K562 (cell line): ENCODE data around the gene PCDH1. TPM values are rescaled to one million over a fixed set of nuclear protein-coding genes. Genes with fewer than 3 reads are reported as not detected.

ENCODE experiments used
- ATAC-seq: fragments of 200-7000 bp; cut with Tn5 transposase; 3 replicates; pipeline ENCODE4 v1.9.1; 2020; ENCODE audit warnings: moderate library complexity
- BruUV-seq: library from RNA; stranded (reverse); fragments of 400-500 nt; replicated peaks from 2 replicates; lab custom pipeline; 2021; lab: Mats Ljungman, UMichigan
- CTCF ChIA-PET: fragments of 300-600 bp; formaldehyde crosslinking; extraction: SDS; loops from one replicate; lab custom pipeline; 2021; ENCODE audit warnings: low intra/inter-chr PET ratio; lab: Yijun Ruan, JAX
- POLR2A ChIA-PET: fragments of 300-600, 350-650 bp; sonication (Branson Sonifier 250); formaldehyde crosslinking; extraction: SDS; loops from one replicate; lab custom pipeline; 2021; ENCODE audit warnings: antibody characterized with exemption, inconsistent platforms; lab: Yijun Ruan, JAX
- DNase-seq, 4 experiments: peaks; one replicate each; pipeline versions ENCODE4 v3.0.0 to v3.0.0-alpha.2; 2011 to 2018; ENCODE audit warnings: low spot score in 3 of 4, mixed read lengths in 3 of 4; ENCODE audit errors: extremely low read depth in 1 of 4
- FAIRE-seq: peaks from 2 replicates; lab custom pipeline; 2011; peaks lifted over from hg19 to GRCh38; lab: Jason Lieb, UNC
- H2AFZ ChIP-seq: 2 replicates; pipeline ENCODE4 v1.6.0; 2011; ENCODE audit warnings: low read depth, low read length, control low read depth, inconsistent platforms
- H3K27ac ChIP-seq: fragments of 200-600 bp; 3 replicates; pipeline ENCODE4 v1.8.0; 2011; ENCODE audit warnings: low read depth, mild to moderate bottlenecking, control low read depth, inconsistent platforms, low read length, moderate library complexity, mixed read lengths; ENCODE audit errors: extremely low read depth
- H3K27me3 ChIP-seq, 2 experiments: fragments of 300-600 bp in 1 of 2; 2 replicates in 1 of 2; 3 replicates in 1 of 2; pipeline versions ENCODE4 v1.6.0 to v1.8.0; 2011; ENCODE audit warnings: inconsistent platforms in 2 of 2, low read length in 2 of 2, mild to moderate bottlenecking in 1 of 2, mixed read lengths in 1 of 2, moderate library complexity in 1 of 2; ENCODE audit not compliant: control insufficient read depth in 2 of 2, insufficient read depth in 2 of 2
- H3K36me3 ChIP-seq: fragments of 300-600 bp; 3 replicates; pipeline ENCODE4 v1.8.0; 2011; ENCODE audit warnings: mild to moderate bottlenecking, low read length, inconsistent platforms; ENCODE audit not compliant: control insufficient read depth, insufficient read depth
- H3K4me1 ChIP-seq, 2 experiments: fragments of 200-600 bp in 1 of 2; replicated peaks in 1 of 2; 2 replicates in 1 of 2; 3 replicates in 1 of 2; pipeline versions ENCODE4 v1.5.1 to v1.8.0; 2011; ENCODE audit warnings: inconsistent platforms in 2 of 2, low read length in 2 of 2, mild to moderate bottlenecking in 1 of 2, mixed read lengths in 1 of 2, moderate library complexity in 1 of 2; ENCODE audit not compliant: control insufficient read depth in 2 of 2, insufficient read depth in 2 of 2
- H3K4me2 ChIP-seq: 2 replicates; pipeline ENCODE4 v1.6.1; 2011; ENCODE audit warnings: low read length, control low read depth, inconsistent platforms, mixed read lengths; ENCODE audit not compliant: insufficient read depth
- H3K4me3 ChIP-seq: fragments of 200-600 bp; sonication (generic), shearing (Covaris generic); 2 replicates; pipeline ENCODE4 v1.5.1; 2016; ENCODE audit warnings: control low read depth, inconsistent platforms
- H3K79me2 ChIP-seq: fragments of 200-600 bp; 3 replicates; pipeline ENCODE4 v1.8.0; 2011; ENCODE audit warnings: low read length, inconsistent platforms; ENCODE audit not compliant: control insufficient read depth, insufficient read depth
- H3K9ac ChIP-seq, 2 experiments: 2 replicates each; pipeline versions ENCODE4 v1.6.0 to v1.6.1; 2011; ENCODE audit warnings: low read depth in 2 of 2, low read length in 2 of 2, control low read depth in 1 of 2, inconsistent platforms in 1 of 2, mild to moderate bottlenecking in 1 of 2, mixed read lengths in 1 of 2; ENCODE audit not compliant: insufficient read depth in 1 of 2
- H3K9me1 ChIP-seq: one replicate; pipeline ENCODE4 v1.6.0; 2011; ENCODE audit warnings: inconsistent platforms, mild to moderate bottlenecking, low read length, moderate library complexity; ENCODE audit not compliant: control insufficient read depth, insufficient read depth
- H3K9me3 ChIP-seq: replicated peaks from 2 replicates; pipeline ENCODE4 v1.5.1; 2011; ENCODE audit warnings: low read depth, low read length, inconsistent platforms; ENCODE audit not compliant: control insufficient read depth, insufficient read depth
- H4K20me1 ChIP-seq: replicated peaks from 2 replicates; pipeline ENCODE4 v1.6.1; 2011; ENCODE audit warnings: low read length, inconsistent platforms, mixed read lengths; ENCODE audit not compliant: control insufficient read depth, insufficient read depth
- ARID1B ChIP-seq: fragments of 450-650 bp; IDR thresholded peaks from 2 replicates; pipeline ENCODE4 v1.6.1; 2016; ENCODE audit warnings: antibody characterized with exemption, mild to moderate bottlenecking, inconsistent platforms
- CBFA2T3 ChIP-seq: fragments of 450-650 bp; IDR thresholded peaks from 2 replicates; pipeline ENCODE4 v1.6.1; 2017
- CREM ChIP-seq: IDR thresholded peaks from 2 replicates; pipeline ENCODE4 v1.6.1; 2014; ENCODE audit warnings: antibody characterized with exemption, low read depth
- DPF2 ChIP-seq: fragments of 450-650 bp; IDR thresholded peaks from 2 replicates; pipeline ENCODE4 v1.6.1; 2016
- EP300 ChIP-seq: IDR thresholded peaks from 2 replicates; pipeline ENCODE4 v1.6.1; 2012; ENCODE audit warnings: low read length, improper control_type of control experiment
- FOXA3 ChIP-seq, 2 experiments: fragments of 450-650 bp in 1 of 2; sonication (generic) in 1 of 2; formaldehyde crosslinking; IDR thresholded peaks in 1 of 2; conservative IDR thresholded peaks in 1 of 2; 2 replicates each; pipeline versions ENCODE4 v1.4.0 to v1.8.0; 2020 to 2022; ENCODE audit warnings: mild to moderate bottlenecking in 2 of 2, missing genetic modification reagents in 1 of 2
- GTF2A2 ChIP-seq: IDR thresholded peaks from 2 replicates; pipeline ENCODE4 v1.6.1; 2016; ENCODE audit warnings: mild to moderate bottlenecking, missing genetic modification characterization, missing compliant biosample characterization
- HMBOX1 ChIP-seq: sonication (generic); IDR thresholded peaks from 2 replicates; pipeline ENCODE4 v1.6.1; 2016
- PRDM10 ChIP-seq: fragments of 450-650 bp; IDR thresholded peaks from 2 replicates; pipeline ENCODE4 v1.6.1; 2018; ENCODE audit not compliant: partially characterized antibody
- RCOR1 ChIP-seq, 2 experiments: IDR thresholded peaks; 2 replicates each; pipeline ENCODE4 v1.6.1; 2012; ENCODE audit warnings: low read depth in 2 of 2, low read length in 2 of 2, borderline replicate concordance in 1 of 2, improper control_type of control experiment in 1 of 2
- THAP12 ChIP-seq: fragments of 250-450 bp; sonication (Bioruptor Pico); IDR thresholded peaks from 2 replicates; pipeline ENCODE4 v1.9.0; 2021; ENCODE audit warnings: mild to moderate bottlenecking, inconsistent platforms
- ZNF717 ChIP-seq: fragments of 250-450 bp; sonication (Bioruptor Pico); IDR thresholded peaks from 2 replicates; pipeline ENCODE4 v1.5.0; 2021
- WGBS: fragments of 100-300 bp; shearing (Covaris generic); methylation state at CpG from one replicate; pipeline ENCODE4 v1.1.6; 2016; ENCODE audit warnings: low coverage, mixed read lengths; ENCODE audit not compliant: insufficient coverage; ENCODE audit errors: missing lambda C conversion rate; 5-methylcytosine and 5-hydroxymethylcytosine counted together
- in situ Hi-C: fragments of 300-500 bp; cut with MboI; formaldehyde crosslinking; loops from 4 replicates; pipeline ENCODE4 v1.15.0; 2018; ENCODE audit warnings: inconsistent platforms, mixed read lengths
- intact Hi-C: fragments of 100-400 bp; cut with micrococcal nuclease; formaldehyde crosslinking; loops from 2 replicates; pipeline ENCODE4 v1.14.2; 2022
- polyA plus RNA-seq, 8 experiments: library from polyadenylated mRNA; depleted of rRNA in 4 of 8; stranded (reverse) in 5 of 8; unstranded in 3 of 8; fragments of >200 nt; fragmentation: Nextera tagmentation in 2 of 8; fragmentation: Illumina TruSeq in 1 of 8; extraction: Ambion mirVana in 2 of 8; extraction: Trizol in 1 of 8; gene quantifications; 2 replicates each; pipeline versions ENCODE4 v1.2.1 to v1.2.3, GENCODE V29; 2011 to 2014; ENCODE audit warnings: inconsistent platforms in 1 of 8, missing spikeins in 1 of 8
- total RNA-seq, 7 experiments: library from RNA; depleted of rRNA in 6 of 7; stranded (reverse); fragments of >200 nt in 6 of 7; fragmentation: Illumina TruSeq in 2 of 7; extraction: Trizol in 2 of 7; gene quantifications; 2 replicates each; pipeline versions ENCODE4 v1.2.1 to v1.2.3, GENCODE V29; 2011 to 2021; ENCODE audit warnings: low replicate concordance in 1 of 7

Gene PCDH1
- total and polyA plus RNA-seq, 9 of the 15 experiments (the other 6 are each of a cell fraction or from before 2014, with no cell fraction given): 0.11 to 3.6 (median 1.9) TPM; not detected in 1

- 18% methylated on average over 4 of the region's 5 CpGs for whole genome bisulfite sequencing
- peak overlapping the region; percentile 71 for H3K4me2 ChIP-seq
- ChIA-PET POLR2A (interaction anchor here (0.5 to 1.4 kb wide), 7 partner anchors 12 to 137 kb away, joined by 3 to 7 read pairs (median 4); partner anchors contain the start of gene DELE1), CTCF (no interaction called here)
- intact Hi-C loops: no loop called here
- FAIRE-seq: peak; percentile 90
- H3K9me3 ChIP-seq: no peaks in the 10 kb centered on the region
- H3K9me1 ChIP-seq: no peaks in the 10 kb centered on the region
- H2AFZ ChIP-seq: peak overlapping the region; percentile 77
- in situ Hi-C loops: no loop called here
- H3K79me2 ChIP-seq: no peaks in the 10 kb centered on the region
- peak; percentile 97 for ATAC-seq
- H3K36me3 ChIP-seq: no peaks in the 10 kb centered on the region
- peak; percentile 45 to 75 (median 64) for DNase-seq
- peak overlapping the region in 1 of 2 experiments; percentile 8; a peak in 2 of 4 replicates for H3K9ac ChIP-seq
- no TSS peak for BruUV-seq
- H3K27ac ChIP-seq: 0 out of 3 replicates have a peak overlapping the region, but pooled peaks have one; percentile 3
- peaks cover 0 to 3% of the 10 kb centered on the region in 2 experiments; a peak in 1 of 5 replicates for H3K27me3 ChIP-seq
- H4K20me1 ChIP-seq: no peaks in the 10 kb centered on the region
- H3K4me3 ChIP-seq: no peak overlapping the region
- H3K4me1 ChIP-seq: peaks cover 15 to 19% of the 10 kb centered on the region in 2 experiments
- peak; percentile 42 for TF ChIP-seq CBFA2T3
- TF ChIP-seq ARID1B: peak; percentile 36
- TF ChIP-seq RCOR1 (IDR thresholded peaks at IDR 0.05; ENCODE audit: borderline replicate concordance in 1 of 2, low read depth in 2 of 2, low read length in 2 of 2): peak in 1 of 2 experiments; percentile 86; a peak in 2 of 4 replicates
- no peak for TF ChIP-seq ZNF717 (CRISPR knock-in tag)
- TF ChIP-seq EP300: peak; percentile 33; the same call in 1 of the 2 replicates
- TF ChIP-seq DPF2: peak; percentile 68
- peak in 1 of 2 experiments; percentile 34; a peak in 1 of 4 replicates for TF ChIP-seq FOXA3 (CRISPR knock-in tag; conservative IDR thresholded peaks at IDR 0.05 in 1 of 2, IDR thresholded peaks at IDR 0.05 in 1 of 2)
- no peak for TF ChIP-seq THAP12 (CRISPR knock-in tag)
- TF ChIP-seq GTF2A2 (tag): no peak
- peak; percentile 57; the same call in 1 of the 2 replicates for TF ChIP-seq CREM
- TF ChIP-seq PRDM10: peak; percentile 28
- peak; percentile 67; the same call in 1 of the 2 replicates for TF ChIP-seq HMBOX1
Measured at GRCh38 chr5:141902015-141902814, 24.0 kb upstream of the PCDH1 start.
